ENCODE results near the gene ZNF592. TPM values are rescaled to one million over a fixed set of nuclear protein-coding genes. Genes with fewer than 3 reads are reported as not detected.

ZNF592 gene
- polyA plus RNA-seq, 4 donors, result 7.6 to 23.5 (median 12.4) TPM

DNA sequence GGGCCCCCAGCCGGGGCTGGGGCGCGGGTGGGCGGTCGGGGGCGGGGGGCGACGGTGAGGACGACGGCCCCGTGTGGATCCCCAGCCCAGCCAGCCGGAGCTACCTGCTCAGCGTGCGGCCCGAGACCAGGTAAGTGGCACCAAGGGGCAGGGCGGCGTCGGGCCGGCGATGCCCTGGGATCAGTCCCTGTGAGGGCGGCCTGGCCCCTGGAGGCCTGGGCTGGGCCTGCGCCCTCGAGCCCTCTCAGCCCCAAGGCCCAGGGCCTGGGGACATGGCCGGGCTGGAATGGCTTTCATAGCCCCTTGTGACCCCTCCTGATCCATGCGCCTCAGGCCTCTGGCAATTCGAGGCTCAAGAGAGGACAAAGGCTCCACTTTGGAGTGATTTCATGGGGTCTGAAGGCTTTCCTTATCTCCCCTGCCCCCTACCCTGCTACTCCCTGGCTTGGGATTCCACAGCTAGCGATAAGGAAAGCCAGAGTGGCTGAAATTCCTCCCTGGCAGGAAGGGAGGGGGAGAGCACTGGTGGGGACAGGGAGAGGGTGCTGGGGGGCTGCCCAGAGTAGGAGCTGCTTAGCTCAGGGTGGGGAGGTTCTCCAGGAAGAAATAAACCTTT, 69.2 kb downstream of the ZNF592 start:
- peaks cover 0 to 34% (median 2%) of the 10 kb centered on the region in 3 donors for H3K4me1 ChIP-seq (ENCODE audit: control insufficient read depth in 3 of 3, insufficient read depth in 2 of 3, low read depth in 1 of 3, low read length in 2 of 3)
- no peak for FAIRE-seq
- WGBS, 3 donors, result 37 to 64% (median 39%) methylated on average over 6 to 27 of the region's 27 CpGs
- H3K4me3 ChIP-seq (ENCODE audit: low read depth in 1 of 3, low read length in 3 of 3), result peak overlapping the region in 2 of 3 donors; percentile 26 to 31
- peak in 1 of 2 donors; percentile 66 for DNase-seq
- H3K27me3 ChIP-seq (ENCODE audit: control insufficient read depth in 3 of 3, insufficient read depth in 3 of 3, low read length in 3 of 3), result no peaks in the 10 kb centered on the region
- peaks cover 0 to 8% (median 0%) of the 10 kb centered on the region in 3 donors for H3K36me3 ChIP-seq (ENCODE audit: control insufficient read depth in 3 of 3, insufficient read depth in 2 of 3, low read depth in 1 of 3, low read length in 3 of 3)
- peak overlapping the region in 2 of 3 donors; percentile 13 to 48 for H3K27ac ChIP-seq (ENCODE audit: low read depth in 1 of 3, low read length in 2 of 3)
- no peaks in the 10 kb centered on the region for H3K9me3 ChIP-seq (ENCODE audit: control insufficient read depth in 2 of 2, insufficient read depth in 1 of 2, low read depth in 1 of 2, low read length in 1 of 2)

- FAIRE-seq, result no peak
- peak in 1 of 2 donors; percentile 76 for DNase-seq
- peak overlapping the region in 2 of 3 donors; percentile 13 to 48 for H3K27ac ChIP-seq (ENCODE audit: low read depth in 1 of 3, low read length in 2 of 3)
- H3K4me1 ChIP-seq (ENCODE audit: control insufficient read depth in 3 of 3, insufficient read depth in 2 of 3, low read depth in 1 of 3, low read length in 2 of 3), result peaks cover 2 to 37% (median 3%) of the 10 kb centered on the region in 3 donors
- H3K36me3 ChIP-seq (ENCODE audit: control insufficient read depth in 3 of 3, insufficient read depth in 2 of 3, low read depth in 1 of 3, low read length in 3 of 3), result peaks cover 0 to 15% (median 0%) of the 10 kb centered on the region in 3 donors
- no peaks in the 10 kb centered on the region for H3K9me3 ChIP-seq (ENCODE audit: control insufficient read depth in 2 of 2, insufficient read depth in 1 of 2, low read depth in 1 of 2, low read length in 1 of 2)
- no peaks in the 10 kb centered on the region for H3K27me3 ChIP-seq (ENCODE audit: control insufficient read depth in 3 of 3, insufficient read depth in 3 of 3, low read length in 3 of 3)
- WGBS, 3 donors, result 62 to 78% (median 72%) methylated on average over 9 of the region's 9 CpGs
- peak overlapping the region in 1 of 3 donors; percentile 31 for H3K4me3 ChIP-seq (ENCODE audit: low read depth in 1 of 3, low read length in 3 of 3)
Measured at GRCh38 chr15:84818261-84819131, 70.1 kb downstream of the ZNF592 start.

DNA sequence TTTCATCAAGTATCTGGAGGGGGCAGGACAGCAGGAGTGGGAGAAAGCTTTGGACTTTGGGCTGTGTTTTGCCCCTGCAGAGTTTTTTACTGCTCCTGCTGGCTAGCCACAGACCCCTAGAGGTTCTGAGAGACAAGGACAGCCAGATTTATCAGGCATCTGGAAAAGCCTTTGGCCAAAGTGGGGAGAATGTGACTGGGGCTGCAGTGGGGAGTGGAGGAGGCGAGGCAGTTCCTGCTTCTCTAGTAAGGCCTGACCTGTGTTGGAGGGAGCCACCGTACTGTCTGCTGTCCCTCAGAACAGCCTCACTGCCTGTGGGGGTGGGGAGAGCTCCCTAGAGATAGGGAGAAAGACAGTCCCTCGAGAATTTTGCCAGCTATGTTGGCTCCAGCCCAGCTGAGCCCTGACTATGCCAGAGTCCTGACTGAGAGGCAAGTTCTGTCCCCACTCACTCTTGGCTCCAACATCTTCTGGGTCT, 70.9 kb downstream of the ZNF592 start:
- 48 to 54% (median 52%) methylated on average over 3 of the region's 3 CpGs for WGBS, 3 donors
- FAIRE-seq, result no peak
- Histone ChIP-seq H3K9me3 (ENCODE audit: control insufficient read depth in 2 of 2, insufficient read depth in 1 of 2, low read depth in 1 of 2, low read length in 1 of 2) (no peaks in the 10 kb centered on the region), H3K36me3 (ENCODE audit: control insufficient read depth in 3 of 3, insufficient read depth in 2 of 3, low read depth in 1 of 3, low read length in 3 of 3) (peaks cover 0 to 15% (median 0%) of the 10 kb centered on the region in 3 donors), H3K27ac (ENCODE audit: low read depth in 1 of 3, low read length in 2 of 3) (peak overlapping the region in 1 of 3 donors; percentile 48), H3K4me1 (ENCODE audit: control insufficient read depth in 3 of 3, insufficient read depth in 2 of 3, low read depth in 1 of 3, low read length in 2 of 3) (peaks cover 2 to 37% (median 3%) of the 10 kb centered on the region in 3 donors), H3K27me3 (ENCODE audit: control insufficient read depth in 3 of 3, insufficient read depth in 3 of 3, low read length in 3 of 3) (no peaks in the 10 kb centered on the region), H3K4me3 (ENCODE audit: low read depth in 1 of 3, low read length in 3 of 3) (no peak overlapping the region)
- peak in 1 of 2 donors; percentile 49 for DNase-seq

- WGBS, 3 donors, result 90 to 98% (median 96%) methylated on average over 2 of the region's 2 CpGs
- no peak for DNase-seq
- peaks cover 0 to 15% (median 0%) of the 10 kb centered on the region in 3 donors for H3K36me3 ChIP-seq (ENCODE audit: control insufficient read depth in 3 of 3, insufficient read depth in 2 of 3, low read depth in 1 of 3, low read length in 3 of 3)
- H3K27me3 ChIP-seq (ENCODE audit: control insufficient read depth in 3 of 3, insufficient read depth in 3 of 3, low read length in 3 of 3), result no peaks in the 10 kb centered on the region
- H3K9me3 ChIP-seq (ENCODE audit: control insufficient read depth in 2 of 2, insufficient read depth in 1 of 2, low read depth in 1 of 2, low read length in 1 of 2), result no peaks in the 10 kb centered on the region
- no peak for FAIRE-seq
- H3K4me3 ChIP-seq (ENCODE audit: low read depth in 1 of 3, low read length in 3 of 3), result no peak overlapping the region
- peak overlapping the region in 1 of 3 donors; percentile 48 for H3K27ac ChIP-seq (ENCODE audit: low read depth in 1 of 3, low read length in 2 of 3)
- peaks cover 2 to 37% (median 3%) of the 10 kb centered on the region in 3 donors for H3K4me1 ChIP-seq (ENCODE audit: control insufficient read depth in 3 of 3, insufficient read depth in 2 of 3, low read depth in 1 of 3, low read length in 2 of 3)
Measured at GRCh38 chr15:84819791-84820190, 71.4 kb downstream of the ZNF592 start.

GRCh38 chr15:84821501-84822021, 73.2 kb downstream of the ZNF592 start:
- WGBS, 3 donors, result 66 to 82% (median 80%) methylated on average over 8 of the region's 8 CpGs
- Histone ChIP-seq H3K4me3 (ENCODE audit: low read depth in 1 of 3, low read length in 3 of 3) (no peak overlapping the region), H3K27ac (ENCODE audit: low read depth in 1 of 3, low read length in 2 of 3) (no peak overlapping the region), H3K27me3 (ENCODE audit: control insufficient read depth in 3 of 3, insufficient read depth in 3 of 3, low read length in 3 of 3) (no peaks in the 10 kb centered on the region), H3K4me1 (ENCODE audit: control insufficient read depth in 3 of 3, insufficient read depth in 2 of 3, low read depth in 1 of 3, low read length in 2 of 3) (peaks cover 2 to 37% (median 3%) of the 10 kb centered on the region in 3 donors), H3K9me3 (ENCODE audit: control insufficient read depth in 2 of 2, insufficient read depth in 1 of 2, low read depth in 1 of 2, low read length in 1 of 2) (no peaks in the 10 kb centered on the region), H3K36me3 (ENCODE audit: control insufficient read depth in 3 of 3, insufficient read depth in 2 of 3, low read depth in 1 of 3, low read length in 3 of 3) (peaks cover 0 to 15% (median 0%) of the 10 kb centered on the region in 3 donors)
- DNase-seq, result no peak
- no peak for FAIRE-seq

DNA sequence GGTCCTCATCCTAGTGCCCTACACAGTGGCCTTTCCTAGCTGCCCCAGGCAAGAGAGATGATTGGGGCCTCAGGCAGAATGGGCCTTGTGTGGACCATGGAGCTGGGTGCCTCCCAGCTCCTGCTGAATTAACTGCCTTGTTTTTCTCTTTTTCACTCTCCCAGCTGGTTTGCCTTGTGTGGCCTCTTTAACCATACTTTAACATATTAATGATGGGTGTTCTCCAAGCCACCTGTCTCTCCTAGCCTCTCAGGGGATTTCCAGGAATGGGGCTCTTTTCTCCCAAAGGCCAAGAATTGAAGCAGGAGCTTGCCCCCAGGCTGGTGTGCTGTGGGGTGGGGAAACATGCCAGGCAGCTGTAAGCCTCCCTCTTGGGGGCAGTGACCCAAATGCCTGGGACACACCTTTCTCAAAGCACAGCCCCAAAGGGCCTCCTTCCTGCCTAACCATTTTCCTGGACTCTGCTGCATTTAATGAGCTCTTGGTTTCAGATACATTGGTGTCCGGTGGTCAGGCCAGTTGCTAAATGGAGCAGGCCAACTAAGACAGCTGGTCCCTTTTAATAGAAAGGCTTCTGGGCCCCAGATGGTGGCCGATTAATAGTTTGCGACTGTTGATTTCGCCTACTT, 74.4 kb downstream of the ZNF592 start:
- Histone ChIP-seq H3K9me3 (ENCODE audit: control insufficient read depth in 2 of 2, insufficient read depth in 1 of 2, low read depth in 1 of 2, low read length in 1 of 2) (no peaks in the 10 kb centered on the region), H3K27ac (ENCODE audit: low read depth in 1 of 3, low read length in 2 of 3) (peak overlapping the region in 2 of 3 donors; percentile 12 to 32), H3K4me3 (ENCODE audit: low read depth in 1 of 3, low read length in 3 of 3) (no peak overlapping the region), H3K27me3 (ENCODE audit: control insufficient read depth in 3 of 3, insufficient read depth in 3 of 3, low read length in 3 of 3) (no peaks in the 10 kb centered on the region), H3K4me1 (ENCODE audit: control insufficient read depth in 3 of 3, insufficient read depth in 2 of 3, low read depth in 1 of 3, low read length in 2 of 3) (peaks cover 0 to 31% (median 3%) of the 10 kb centered on the region in 3 donors), H3K36me3 (ENCODE audit: control insufficient read depth in 3 of 3, insufficient read depth in 2 of 3, low read depth in 1 of 3, low read length in 3 of 3) (peaks cover 0 to 22% (median 0%) of the 10 kb centered on the region in 3 donors)
- DNase-seq (no peak), FAIRE-seq (no peak)
- WGBS, 3 donors, result 80 to 87% (median 86%) methylated on average over 4 of the region's 4 CpGs

DNA sequence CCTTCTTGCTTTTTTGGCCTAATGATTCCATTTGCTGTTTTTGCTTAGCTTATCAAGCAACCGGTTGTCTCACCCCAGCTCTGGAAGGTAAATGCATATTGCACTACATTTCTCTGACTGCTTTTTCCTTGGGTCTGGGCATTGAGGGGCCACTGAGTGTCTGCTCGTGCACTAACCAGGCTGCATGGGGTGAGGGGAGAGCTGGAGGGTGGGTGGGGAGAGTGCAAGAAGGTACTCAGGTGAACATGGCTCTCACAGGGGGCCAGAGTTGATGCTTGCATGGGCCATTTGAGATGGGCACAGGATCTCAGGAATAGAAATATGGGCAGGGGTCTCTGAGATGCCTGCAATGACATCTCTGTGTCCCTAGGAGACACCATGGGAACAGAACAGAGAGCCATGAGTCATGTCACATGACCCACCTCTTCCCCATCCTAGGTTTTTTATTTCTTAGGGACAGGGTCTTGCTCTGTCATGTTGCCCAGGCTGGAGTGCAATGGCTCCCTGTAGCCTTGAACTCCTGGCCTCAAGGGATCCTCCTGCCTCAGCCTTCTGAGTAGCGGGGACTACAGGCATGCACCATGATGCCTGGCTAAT, 75.0 kb downstream of the ZNF592 start:
- H3K27ac ChIP-seq (ENCODE audit: low read depth in 1 of 3, low read length in 2 of 3), result no peak overlapping the region
- H3K4me1 ChIP-seq (ENCODE audit: control insufficient read depth in 3 of 3, insufficient read depth in 2 of 3, low read depth in 1 of 3, low read length in 2 of 3), result peaks cover 0 to 25% (median 3%) of the 10 kb centered on the region in 3 donors
- H3K27me3 ChIP-seq (ENCODE audit: control insufficient read depth in 3 of 3, insufficient read depth in 3 of 3, low read length in 3 of 3), result no peaks in the 10 kb centered on the region
- peaks cover 0 to 25% (median 0%) of the 10 kb centered on the region in 3 donors for H3K36me3 ChIP-seq (ENCODE audit: control insufficient read depth in 3 of 3, insufficient read depth in 2 of 3, low read depth in 1 of 3, low read length in 3 of 3)
- no peak for DNase-seq
- no peak overlapping the region for H3K4me3 ChIP-seq (ENCODE audit: low read depth in 1 of 3, low read length in 3 of 3)
- FAIRE-seq, result no peak
- WGBS, 3 donors, result 82 to 91% (median 91%) methylated on average over 3 of the region's 3 CpGs
- H3K9me3 ChIP-seq (ENCODE audit: control insufficient read depth in 2 of 2, insufficient read depth in 1 of 2, low read depth in 1 of 2, low read length in 1 of 2), result no peaks in the 10 kb centered on the region

Data from small intestine (tissue), 7 donors.